IPS DF 6.9 (cell line): Measurements from ENCODE around the gene LYPD3.
"Not testable (repeated sequence)": the region's sequence is repeated elsewhere in the genome, so short reads cannot be mapped to it uniquely, and the experiment has no call there.

Experiments
- DNase-seq: peaks from one replicate; pipeline ENCODE4 v3.0.0-alpha.2; 2013; ENCODE audit warnings: low read depth, low spot score
- H3K27ac ChIP-seq: one replicate; pipeline ENCODE4 v1.5.1; 2013; ENCODE audit warnings: low read length, control low read depth
- H3K27me3 ChIP-seq: 2 replicates; pipeline ENCODE4 v1.6.1; 2013; ENCODE audit warnings: mild to moderate bottlenecking, low read length; ENCODE audit not compliant: control insufficient read depth, insufficient read depth
- H3K36me3 ChIP-seq: 2 replicates; pipeline ENCODE4 v1.6.1; 2013; ENCODE audit warnings: low read length; ENCODE audit not compliant: control insufficient read depth, insufficient read depth
- H3K4me1 ChIP-seq: 2 replicates; pipeline ENCODE4 v1.6.1; 2013; ENCODE audit warnings: low read length; ENCODE audit not compliant: control insufficient read depth, insufficient read depth
- H3K4me3 ChIP-seq: 2 replicates; pipeline ENCODE4 v1.5.1; 2013; ENCODE audit warnings: mild to moderate bottlenecking, low read length
- H3K9me3 ChIP-seq: 2 replicates; pipeline ENCODE4 v1.6.1; 2013; ENCODE audit warnings: low read length, inconsistent platforms; ENCODE audit not compliant: control insufficient read depth, insufficient read depth
- WGBS: extraction: QIAGEN DNeasy Blood & Tissue Kit; methylation state at CpG from one replicate; pipeline ENCODE4 v1.1.7; 2013; ENCODE audit warnings: mixed read lengths, missing lambda C conversion rate; ENCODE audit not compliant: insufficient read length, insufficient coverage; 5-methylcytosine and 5-hydroxymethylcytosine counted together

Gene LYPD3

GRCh38 chr19:43465468-43466120 lies at the start of gene LYPD3:
Gene LYPD3 (minus strand): TSS chr19:43465608. CDS start chr19:43465571, 37 bp downstream.
- H3K27ac ChIP-seq = no peak within 1 kb of the TSS
- no CpG with 5 or more reads among the region's 24 CpGs for WGBS
- no peak within 1 kb of the TSS; the same call in 1 of the 2 replicates for H3K4me3 ChIP-seq
- H3K4me1 ChIP-seq = 0 out of 2 replicates have a peak, but pooled peaks cover 2% of the 10 kb centered on the region
- H3K27me3 ChIP-seq = no peaks in the 10 kb centered on the region; the same call in 1 of the 2 replicates
- no peaks in the 10 kb centered on the region for H3K9me3 ChIP-seq
- DNase-seq = no peak
- no peaks in the 10 kb centered on the region for H3K36me3 ChIP-seq

GRCh38 chr19:43512399-43512798 lies 47.0 kb upstream of the LYPD3 start:
- not testable (repeated sequence) for H3K27me3 ChIP-seq, H3K36me3 ChIP-seq, DNase-seq, H3K4me3 ChIP-seq, H3K9me3 ChIP-seq, H3K27ac ChIP-seq, H3K4me1 ChIP-seq

- Histone ChIP-seq H3K27me3 (no peaks in the 10 kb centered on the region), H3K9me3 (no peaks in the 10 kb centered on the region), H3K36me3 (no peaks in the 10 kb centered on the region), H3K27ac (no peak overlapping the region), H3K4me1 (no peaks in the 10 kb centered on the region), H3K4me3 (no peak overlapping the region)
- WGBS = no CpG with 5 or more reads among the region's 5 CpGs
- DNase-seq = no peak
Measured at GRCh38 chr19:43511324-43511723, 45.9 kb upstream of the LYPD3 start.

GRCh38 chr19:43510713-43511112 lies 45.3 kb upstream of the LYPD3 start:
- Histone ChIP-seq H3K36me3 (no peaks in the 10 kb centered on the region), H3K9me3 (no peaks in the 10 kb centered on the region), H3K4me3 (no peak overlapping the region), H3K27ac (no peak overlapping the region), H3K27me3 (no peaks in the 10 kb centered on the region), H3K4me1 (no peaks in the 10 kb centered on the region)
- WGBS = no CpG with 5 or more reads among the region's 9 CpGs
- DNase-seq = no peak

GRCh38 chr19:43507880-43508279 lies 42.5 kb upstream of the LYPD3 start:
- Histone ChIP-seq H3K27ac (no peak overlapping the region), H3K36me3 (no peaks in the 10 kb centered on the region), H3K4me1 (no peaks in the 10 kb centered on the region), H3K9me3 (no peaks in the 10 kb centered on the region), H3K4me3 (no peak overlapping the region), H3K27me3 (peaks cover 2% of the 10 kb centered on the region; the same call in 1 of the 2 replicates)
- no peak for DNase-seq
- WGBS = no CpG with 5 or more reads among the region's 2 CpGs

- no peaks in the 10 kb centered on the region for H3K9me3 ChIP-seq
- H3K27me3 ChIP-seq = peaks cover 3% of the 10 kb centered on the region; the same call in 1 of the 2 replicates
- no peaks in the 10 kb centered on the region for H3K36me3 ChIP-seq
- H3K4me3 ChIP-seq = no peak overlapping the region
- no peak for DNase-seq
- no peak overlapping the region for H3K27ac ChIP-seq
- 0 out of 2 replicates have a peak, but pooled peaks cover 1% of the 10 kb centered on the region for H3K4me1 ChIP-seq
- WGBS = no CpG with 5 or more reads among the region's 5 CpGs
Measured at GRCh38 chr19:43506629-43507028, 41.2 kb upstream of the LYPD3 start.

GRCh38 chr19:43505941-43506340 lies 40.5 kb upstream of the LYPD3 start:
- Histone ChIP-seq H3K27ac (no peak overlapping the region), H3K9me3 (no peaks in the 10 kb centered on the region), H3K36me3 (no peaks in the 10 kb centered on the region), H3K27me3 (peaks cover 3% of the 10 kb centered on the region; the same call in 1 of the 2 replicates), H3K4me3 (no peak overlapping the region), H3K4me1 (0 out of 2 replicates have a peak, but pooled peaks cover 4% of the 10 kb centered on the region)
- WGBS = no CpG with 5 or more reads among the region's 5 CpGs
- DNase-seq = no peak

GRCh38 chr19:43505186-43505456 lies 39.7 kb upstream of the LYPD3 start:
- H3K36me3 ChIP-seq = no peaks in the 10 kb centered on the region
- no CpG with 5 or more reads among the region's 3 CpGs for WGBS
- no peak for DNase-seq
- peaks cover 3% of the 10 kb centered on the region; the same call in 1 of the 2 replicates for H3K27me3 ChIP-seq
- no peak overlapping the region for H3K27ac ChIP-seq
- 0 out of 2 replicates have a peak, but pooled peaks cover 4% of the 10 kb centered on the region for H3K4me1 ChIP-seq
- no peaks in the 10 kb centered on the region for H3K9me3 ChIP-seq
- peak overlapping the region; percentile 74; the same call in 1 of the 2 replicates for H3K4me3 ChIP-seq

GRCh38 chr19:43504426-43505185 lies 39.2 kb upstream of the LYPD3 start, which contains the start of gene PHLDB3:
Gene PHLDB3 (minus strand): TSS chr19:43504746. CDS start chr19:43504118, 628 bp downstream.
- H3K4me3 ChIP-seq = peak within 1 kb of the TSS; percentile 74
- peaks cover 3% of the 10 kb centered on the region; the same call in 1 of the 2 replicates for H3K27me3 ChIP-seq
- no peak within 1 kb of the TSS for H3K27ac ChIP-seq
- H3K36me3 ChIP-seq = no peaks in the 10 kb centered on the region
- no peaks in the 10 kb centered on the region for H3K9me3 ChIP-seq
- 0 out of 2 replicates have a peak, but pooled peaks cover 4% of the 10 kb centered on the region for H3K4me1 ChIP-seq
- no peak for DNase-seq
- no CpG with 5 or more reads among the region's 42 CpGs for WGBS

- Histone ChIP-seq H3K4me1 (0 out of 2 replicates have a peak, but pooled peaks cover 4% of the 10 kb centered on the region), H3K9me3 (no peaks in the 10 kb centered on the region), H3K36me3 (no peaks in the 10 kb centered on the region), H3K4me3 (peak overlapping the region; percentile 74), H3K27me3 (peaks cover 3% of the 10 kb centered on the region; the same call in 1 of the 2 replicates), H3K27ac (no peak overlapping the region)
- peak; percentile 85 for DNase-seq
- no CpG with 5 or more reads among the region's 64 CpGs for WGBS
Measured at GRCh38 chr19:43503501-43504425, 38.4 kb upstream of the LYPD3 start.
